Measurements from ENCODE around the gene SFXN4. TPM values are rescaled to one million over a fixed set of nuclear protein-coding genes. Genes with fewer than 3 reads are reported as not detected.
"Not testable (repeated sequence)": the region's sequence is repeated elsewhere in the genome, so short reads cannot be mapped to it uniquely, and the experiment has no call there.

The SFXN4 gene
- total RNA-seq, 2 donors from 2014 or later: 18.3 to 23.2 TPM

DNA sequence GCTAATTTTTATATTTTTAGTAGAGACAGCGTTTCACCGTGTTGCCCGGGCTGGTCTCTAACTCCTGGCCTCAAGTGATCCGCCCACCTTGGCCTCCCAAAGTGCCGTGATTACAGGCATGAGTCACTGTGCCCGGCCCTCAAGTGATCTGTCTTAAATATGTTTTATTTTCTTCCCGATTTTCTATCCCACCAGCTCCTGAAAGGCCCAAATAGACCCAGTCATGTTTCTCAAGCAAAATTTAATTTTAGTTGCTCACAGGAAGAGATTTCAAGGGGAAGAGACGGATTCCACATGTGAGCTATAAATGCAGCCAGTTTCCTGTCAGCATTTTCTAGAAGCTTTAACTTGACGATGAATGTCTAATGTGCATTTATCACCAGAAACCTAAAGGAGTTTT, 49.6 kb downstream of the SFXN4 start:
- Mint-ChIP-seq H3K4me1 (no peaks in the 10 kb centered on the region), H3K27ac (no peak overlapping the region), H3K4me3 (no peak overlapping the region), H3K27me3 (ENCODE audit: insufficient read depth) (no peaks in the 10 kb centered on the region), H3K9me3 (no peaks in the 10 kb centered on the region), H3K36me3 (ENCODE audit: low read depth) (peaks cover 73% of the 10 kb centered on the region)
- WGBS, 2 experiments (ENCODE audit: insufficient coverage in 1 of 2, insufficient read length in 1 of 2): 96 to 97% methylated on average over 6 to 9 of the region's 9 CpGs
- Histone ChIP-seq H3K9ac (ENCODE audit: extremely low read depth, low read length, poor library complexity, severe bottlenecking) (no peak overlapping the region), H3K36me3 (ENCODE audit: control insufficient read depth, insufficient read depth, low read length) (peaks cover 79% of the 10 kb centered on the region), H3K27me3 (ENCODE audit: control insufficient read depth, insufficient read depth, low read length, poor library complexity, severe bottlenecking) (no peaks in the 10 kb centered on the region), H3K4me1 (ENCODE audit: control insufficient read depth, insufficient read depth, low read length) (no peaks in the 10 kb centered on the region), H3K9me3 (ENCODE audit: control insufficient read depth, low read length) (no peaks in the 10 kb centered on the region), H3K4me3 (ENCODE audit: low read length) (no peak overlapping the region), H3K27ac (ENCODE audit: low read depth, low read length) (no peak overlapping the region)
- DNase-seq: no peak
- TF ChIP-seq, protein P1, sequence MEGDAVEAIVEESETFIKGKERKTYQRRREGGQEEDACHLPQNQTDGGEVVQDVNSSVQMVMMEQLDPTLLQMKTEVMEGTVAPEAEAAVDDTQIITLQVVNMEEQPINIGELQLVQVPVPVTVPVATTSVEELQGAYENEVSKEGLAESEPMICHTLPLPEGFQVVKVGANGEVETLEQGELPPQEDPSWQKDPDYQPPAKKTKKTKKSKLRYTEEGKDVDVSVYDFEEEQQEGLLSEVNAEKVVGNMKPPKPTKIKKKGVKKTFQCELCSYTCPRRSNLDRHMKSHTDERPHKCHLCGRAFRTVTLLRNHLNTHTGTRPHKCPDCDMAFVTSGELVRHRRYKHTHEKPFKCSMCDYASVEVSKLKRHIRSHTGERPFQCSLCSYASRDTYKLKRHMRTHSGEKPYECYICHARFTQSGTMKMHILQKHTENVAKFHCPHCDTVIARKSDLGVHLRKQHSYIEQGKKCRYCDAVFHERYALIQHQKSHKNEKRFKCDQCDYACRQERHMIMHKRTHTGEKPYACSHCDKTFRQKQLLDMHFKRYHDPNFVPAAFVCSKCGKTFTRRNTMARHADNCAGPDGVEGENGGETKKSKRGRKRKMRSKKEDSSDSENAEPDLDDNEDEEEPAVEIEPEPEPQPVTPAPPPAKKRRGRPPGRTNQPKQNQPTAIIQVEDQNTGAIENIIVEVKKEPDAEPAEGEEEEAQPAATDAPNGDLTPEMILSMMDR (conservative IDR thresholded peaks at IDR 0.05): no peak

DNA sequence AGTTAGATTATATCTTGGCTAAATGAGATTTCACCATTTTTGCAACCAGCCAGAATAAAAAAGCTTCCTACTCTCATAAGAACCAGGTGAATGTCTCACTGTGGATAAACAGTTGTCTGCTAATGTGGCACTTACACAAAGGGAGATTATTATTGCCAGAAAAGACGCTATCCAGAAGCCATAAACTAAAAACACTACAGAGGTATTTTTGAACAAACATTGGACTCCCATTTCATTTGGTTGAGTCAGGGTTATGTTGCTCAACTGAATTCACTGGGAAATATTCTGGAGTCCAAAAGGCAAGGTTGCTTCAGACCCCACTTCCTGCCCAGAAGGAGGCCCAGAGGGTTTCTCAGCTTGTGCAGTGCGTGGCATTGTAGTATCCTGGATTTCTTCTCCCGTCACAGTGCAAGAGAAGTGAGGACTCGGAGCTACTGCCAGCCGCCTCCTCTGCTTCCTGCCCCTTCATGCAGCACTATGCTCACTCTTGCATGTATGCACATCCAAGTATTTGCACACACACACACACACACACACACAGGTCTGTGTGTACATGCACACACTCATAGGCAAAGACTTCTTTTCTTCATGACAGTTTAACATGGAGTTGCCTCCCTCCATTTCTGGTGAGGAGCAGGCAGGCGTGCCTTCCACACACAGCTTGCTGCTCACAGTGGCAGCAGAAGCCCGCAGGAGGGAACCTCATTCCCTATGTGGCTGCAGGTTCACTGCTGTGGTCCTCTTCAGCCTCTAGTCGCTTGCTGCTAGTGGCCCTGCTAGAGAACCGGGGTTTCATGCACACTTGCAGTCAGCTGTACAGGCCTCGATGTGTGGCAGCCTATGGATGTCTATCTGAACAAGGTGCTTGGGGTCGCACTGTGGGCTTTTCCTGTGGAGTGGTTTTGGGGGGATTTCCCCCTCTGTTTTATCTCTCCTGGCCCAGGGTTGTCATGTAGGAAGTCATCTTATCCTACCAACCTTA, 51.5 kb downstream of the SFXN4 start:
- Histone ChIP-seq H3K27ac (ENCODE audit: low read depth, low read length) (no peak overlapping the region), H3K4me3 (ENCODE audit: low read length) (no peak overlapping the region), H3K9ac (ENCODE audit: extremely low read depth, low read length, poor library complexity, severe bottlenecking) (no peak overlapping the region), H3K27me3 (ENCODE audit: control insufficient read depth, insufficient read depth, low read length, poor library complexity, severe bottlenecking) (no peaks in the 10 kb centered on the region), H3K4me1 (ENCODE audit: control insufficient read depth, insufficient read depth, low read length) (no peaks in the 10 kb centered on the region), H3K9me3 (ENCODE audit: control insufficient read depth, low read length) (no peaks in the 10 kb centered on the region), H3K36me3 (ENCODE audit: control insufficient read depth, insufficient read depth, low read length) (peaks cover 80% of the 10 kb centered on the region)
- Mint-ChIP-seq H3K9me3 (no peaks in the 10 kb centered on the region), H3K36me3 (ENCODE audit: low read depth) (peaks cover 67% of the 10 kb centered on the region), H3K4me1 (no peaks in the 10 kb centered on the region), H3K27me3 (ENCODE audit: insufficient read depth) (no peaks in the 10 kb centered on the region), H3K4me3 (no peak overlapping the region), H3K27ac (no peak overlapping the region)
- no peak for DNase-seq
- TF ChIP-seq, protein P1 (conservative IDR thresholded peaks at IDR 0.05): no peak
- 96 to 97% methylated on average over 7 to 11 of the region's 11 CpGs for WGBS, 2 experiments (ENCODE audit: insufficient coverage in 1 of 2, insufficient read length in 1 of 2)

DNA sequence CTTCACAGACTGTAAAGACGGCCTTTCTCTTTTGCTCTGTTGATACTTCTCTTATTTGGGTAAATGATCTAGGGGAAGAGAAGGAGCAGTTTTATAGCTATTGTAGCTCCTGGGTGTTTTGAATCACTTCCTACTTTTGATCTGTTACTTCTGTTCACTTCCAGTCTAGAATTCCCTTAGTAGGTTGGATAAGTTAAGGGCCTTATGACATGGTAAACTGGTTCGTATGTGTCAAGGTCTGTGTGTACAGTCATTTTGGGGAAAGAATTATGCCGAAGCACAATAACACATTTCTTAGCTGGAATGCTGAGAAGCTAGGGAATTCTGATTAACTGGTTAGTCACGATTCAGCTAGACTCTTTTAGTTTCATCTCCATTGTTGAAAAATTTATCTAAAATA, 53.5 kb downstream of the SFXN4 start:
- Histone ChIP-seq H3K36me3 (ENCODE audit: control insufficient read depth, insufficient read depth, low read length) (peaks cover 76% of the 10 kb centered on the region), H3K27me3 (ENCODE audit: control insufficient read depth, insufficient read depth, low read length, poor library complexity, severe bottlenecking) (no peaks in the 10 kb centered on the region), H3K27ac (ENCODE audit: low read depth, low read length) (no peak overlapping the region), H3K4me3 (ENCODE audit: low read length) (no peak overlapping the region), H3K9ac (ENCODE audit: extremely low read depth, low read length, poor library complexity, severe bottlenecking) (no peak overlapping the region), H3K4me1 (ENCODE audit: control insufficient read depth, insufficient read depth, low read length) (no peaks in the 10 kb centered on the region), H3K9me3 (ENCODE audit: control insufficient read depth, low read length) (no peaks in the 10 kb centered on the region)
- no peak overlapping the region for H3K27ac Mint-ChIP-seq
- no peaks in the 10 kb centered on the region for H3K27me3 Mint-ChIP-seq (ENCODE audit: insufficient read depth)
- H3K36me3 Mint-ChIP-seq (ENCODE audit: low read depth): peaks cover 61% of the 10 kb centered on the region
- no peak for DNase-seq
- 94 to 100% methylated on average over 1 to 4 of the region's 4 CpGs for WGBS, 2 experiments (ENCODE audit: insufficient coverage in 1 of 2, insufficient read length in 1 of 2)
- TF ChIP-seq, protein P1 (conservative IDR thresholded peaks at IDR 0.05): no peak
- H3K4me1 Mint-ChIP-seq: no peaks in the 10 kb centered on the region
- no peak overlapping the region for H3K4me3 Mint-ChIP-seq
- H3K9me3 Mint-ChIP-seq: no peaks in the 10 kb centered on the region

DNA sequence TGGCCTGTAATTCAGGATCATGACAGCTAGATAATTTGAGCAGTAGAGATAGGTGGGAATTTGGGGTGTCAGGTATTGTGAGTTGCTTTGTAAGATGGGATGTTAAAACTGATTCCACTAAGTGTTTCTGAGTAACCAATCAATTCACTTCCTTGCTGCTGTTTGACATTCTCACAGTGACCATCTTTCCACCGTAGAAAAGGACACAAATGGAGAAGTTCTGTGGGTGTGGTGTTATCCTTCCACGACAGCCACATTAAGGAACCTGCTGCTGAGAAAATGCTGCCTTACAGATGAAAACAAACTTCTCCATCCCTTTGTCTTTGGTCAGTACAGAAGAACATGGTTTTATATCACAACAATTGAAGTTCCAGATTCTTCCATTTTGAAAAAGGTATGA, 57.7 kb downstream of the SFXN4 start:
- not testable (repeated sequence) for DNase-seq; H3K27me3 ChIP-seq (ENCODE audit: control insufficient read depth, insufficient read depth, low read length, poor library complexity, severe bottlenecking); H3K9me3 Mint-ChIP-seq; H3K27ac ChIP-seq (ENCODE audit: low read depth, low read length); H3K9me3 ChIP-seq (ENCODE audit: control insufficient read depth, low read length); H3K27me3 Mint-ChIP-seq (ENCODE audit: insufficient read depth); H3K4me3 ChIP-seq (ENCODE audit: low read length); H3K9ac ChIP-seq (ENCODE audit: extremely low read depth, low read length, poor library complexity, severe bottlenecking); H3K4me3 Mint-ChIP-seq; H3K4me1 Mint-ChIP-seq; H3K27ac Mint-ChIP-seq; H3K4me1 ChIP-seq (ENCODE audit: control insufficient read depth, insufficient read depth, low read length)
- WGBS, 2 experiments (ENCODE audit: insufficient coverage in 1 of 2, insufficient read length in 1 of 2): 88% methylated on average over 1 of the region's 2 CpGs; no CpG with 5 or more reads in 1 of the 2 experiments
- peaks cover 53% of the 10 kb centered on the region for H3K36me3 ChIP-seq (ENCODE audit: control insufficient read depth, insufficient read depth, low read length)
- H3K36me3 Mint-ChIP-seq (ENCODE audit: low read depth): peaks cover 42% of the 10 kb centered on the region

DNA sequence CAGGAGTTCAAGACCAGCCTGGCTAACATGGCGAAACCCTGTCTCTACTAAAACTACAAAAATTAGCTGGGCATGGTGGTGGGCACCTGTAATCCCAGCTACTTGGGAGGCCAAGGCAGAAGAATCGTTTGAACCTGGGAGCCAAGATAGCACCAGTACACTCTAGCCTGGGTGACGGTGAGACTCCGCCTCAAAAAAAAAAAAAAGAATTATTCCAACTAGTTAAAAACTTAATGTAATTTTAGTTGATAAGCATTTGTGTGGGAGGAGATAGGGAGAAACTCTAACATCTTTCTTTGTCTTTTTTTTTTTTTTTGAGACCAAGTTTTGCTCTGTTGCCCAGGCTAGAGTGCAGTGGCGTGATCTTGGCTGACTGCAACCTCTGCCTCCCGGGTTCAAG, 58.4 kb downstream of the SFXN4 start:
- H3K4me1 Mint-ChIP-seq; DNase-seq; H3K4me1 ChIP-seq (ENCODE audit: control insufficient read depth, insufficient read depth, low read length); H3K27ac ChIP-seq (ENCODE audit: low read depth, low read length); H3K4me3 ChIP-seq (ENCODE audit: low read length); H3K9me3 ChIP-seq (ENCODE audit: control insufficient read depth, low read length); H3K27me3 ChIP-seq (ENCODE audit: control insufficient read depth, insufficient read depth, low read length, poor library complexity, severe bottlenecking); H3K27me3 Mint-ChIP-seq (ENCODE audit: insufficient read depth); H3K27ac Mint-ChIP-seq; H3K9me3 Mint-ChIP-seq; H3K9ac ChIP-seq (ENCODE audit: extremely low read depth, low read length, poor library complexity, severe bottlenecking); H3K4me3 Mint-ChIP-seq: not testable (repeated sequence)
- H3K36me3 Mint-ChIP-seq (ENCODE audit: low read depth): peaks cover 37% of the 10 kb centered on the region
- WGBS, 2 experiments (ENCODE audit: insufficient coverage in 1 of 2, insufficient read length in 1 of 2): 100% methylated on average over 1 to 6 of the region's 6 CpGs
- peaks cover 47% of the 10 kb centered on the region for H3K36me3 ChIP-seq (ENCODE audit: control insufficient read depth, insufficient read depth, low read length)

Measured in endodermal cell (in vitro differentiated cells).